Upper lobe of left lung (tissue), 6 donors: ENCODE results near the gene SRSF10. TPM values are rescaled to one million over a fixed set of nuclear protein-coding genes. Genes with fewer than 3 reads are reported as not detected.
"Not testable (repeated sequence)": the region's sequence is repeated elsewhere in the genome, so short reads cannot be mapped to it uniquely, and the experiment has no call there.

Experiments
- ATAC-seq, 2 donors: fragments of 200-7000 bp; cut with Tn5 transposase; one replicate each; pipeline ENCODE4 v1.9.1; 2022; ENCODE audit warnings: mild to moderate bottlenecking in 2 of 2, moderate library complexity in 2 of 2; ENCODE audit not compliant: low FRiP score in 2 of 2
- DNase-seq, 2 donors: peaks; one replicate each; pipeline ENCODE4 v3.0.0-alpha.2; 2019 to 2020
- H3K27ac ChIP-seq, 4 donors: fragments of 200-600 bp; sonication (generic); one replicate each; pipeline ENCODE4 v1.5.1; 2016 to 2019
- H3K27me3 ChIP-seq, 4 donors: fragments of 200-600 bp; sonication (generic); one replicate each; pipeline ENCODE4 v1.5.1; 2017 to 2019
- H3K36me3 ChIP-seq, 4 donors: fragments of 200-600 bp; sonication (generic); one replicate each; pipeline ENCODE4 v1.5.1; 2016 to 2019
- H3K4me1 ChIP-seq, 4 donors: fragments of 200-600 bp; sonication (generic); one replicate each; pipeline ENCODE4 v1.5.1; 2018 to 2019
- H3K4me3 ChIP-seq, 4 donors: fragments of 200-600 bp; sonication (generic); one replicate each; pipeline ENCODE4 v1.5.1; 2017 to 2019; ENCODE audit warnings: mild to moderate bottlenecking in 2 of 4, moderate library complexity in 1 of 4
- H3K9me3 ChIP-seq, 4 donors: fragments of 200-600 bp; sonication (generic); one replicate each; pipeline ENCODE4 v1.5.1; 2018 to 2019
- CTCF ChIP-seq, 6 experiments: fragments of 450-650 bp in 4 of 6; fragments of 200-600 bp in 2 of 6; sonication (generic) in 2 of 6; IDR thresholded peaks; one replicate each; pipeline ENCODE4 v1.5.1; 2016 to 2019; ENCODE audit warnings: antibody characterized with exemption in 6 of 6
- EP300 ChIP-seq, 4 donors: sonication (generic); formaldehyde crosslinking; IDR thresholded peaks; one replicate each; pipeline ENCODE4 v1.5.1; 2017; ENCODE audit warnings: antibody characterized with exemption in 4 of 4, control low read depth in 2 of 4
- POLR2A ChIP-seq, 4 donors: fragments of 450-650 bp; IDR thresholded peaks; one replicate each; pipeline ENCODE4 v1.5.1; 2016 to 2017; ENCODE audit warnings: antibody characterized with exemption in 4 of 4, mild to moderate bottlenecking in 2 of 4
- POLR2AphosphoS5 ChIP-seq, 2 donors: sonication (generic); formaldehyde crosslinking; IDR thresholded peaks; one replicate each; pipeline ENCODE4 v1.5.1; 2017; ENCODE audit warnings: antibody characterized with exemption in 2 of 2
- WGBS, 2 donors: methylation state at CpG; one replicate each; pipeline ENCODE4 v1.1.5; 2017 to 2018; 5-methylcytosine and 5-hydroxymethylcytosine counted together
- total RNA-seq, 6 donors: library from RNA; depleted of rRNA in 4 of 6; stranded (reverse); fragments of >200 nt in 4 of 6; gene quantifications; one replicate each; pipeline versions ENCODE4 v1.1.0 to v1.2.1, GENCODE V29; 2016 to 2021
- donor health status: DM: no; HTN: no; CAD: no; lungs with moderate emphysema.
- donor health status: DM: no; HTN: yes; CAD: no; lungs with severe emphysema.

Gene SRSF10
- total RNA-seq, 6 donors from 2014 or later = 66.3 to 187 (median 88.7) TPM

DNA sequence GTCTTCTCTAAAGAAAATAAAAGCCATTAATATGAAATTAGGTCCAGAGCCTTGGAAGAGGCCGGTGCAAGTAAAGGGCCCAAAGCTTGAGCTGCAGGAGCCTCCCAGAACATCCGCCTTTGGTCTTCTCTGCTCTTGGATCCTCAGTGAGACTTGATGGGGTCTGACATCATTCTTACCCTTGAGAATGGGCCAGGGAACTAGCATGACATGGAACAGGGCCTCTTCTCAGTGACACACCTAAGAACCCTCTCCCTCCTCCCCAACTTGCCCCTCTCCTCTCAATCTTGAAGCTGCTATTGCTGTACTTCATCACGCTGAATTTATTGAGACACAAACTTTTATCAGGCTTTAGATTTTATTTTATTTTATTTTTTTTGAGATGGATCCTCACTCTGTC is 40.3 kb upstream of the SRSF10 start:
- Histone ChIP-seq H3K9me3 (no peaks in the 10 kb centered on the region), H3K4me1 (peaks cover 22 to 39% (median 32%) of the 10 kb centered on the region in 4 donors), H3K36me3 (no peaks in the 10 kb centered on the region), H3K4me3 (no peak overlapping the region), H3K27ac (peak overlapping the region; percentile 43 to 89 (median 78)), H3K27me3 (no peaks in the 10 kb centered on the region)
- DNase-seq = no peak
- WGBS, 2 donors = 84 to 90% methylated on average over 3 of the region's 3 CpGs
- no peak for ATAC-seq
- TF ChIP-seq CTCF (IDR thresholded peaks at IDR 0.05) (no peak), EP300 (IDR thresholded peaks at IDR 0.05) (no peak), POLR2A (IDR thresholded peaks at IDR 0.05) (no peak), POLR2AphosphoS5 (IDR thresholded peaks at IDR 0.05) (no peak)

- Histone ChIP-seq H3K27ac (peak overlapping the region; percentile 83 to 89 (median 84)), H3K4me3 (no peak overlapping the region), H3K4me1 (peaks cover 22 to 39% (median 32%) of the 10 kb centered on the region in 4 donors), H3K27me3 (no peaks in the 10 kb centered on the region), H3K36me3 (no peaks in the 10 kb centered on the region), H3K9me3 (no peaks in the 10 kb centered on the region)
- WGBS, 2 donors = 74 to 88% methylated on average over 5 of the region's 5 CpGs
- ATAC-seq = peak in 1 of 2 donors; percentile 69
- no peak for TF ChIP-seq POLR2AphosphoS5 (IDR thresholded peaks at IDR 0.05)
- no peak for TF ChIP-seq POLR2A (IDR thresholded peaks at IDR 0.05)
- no peak for TF ChIP-seq CTCF (IDR thresholded peaks at IDR 0.05)
- no peak for TF ChIP-seq EP300 (IDR thresholded peaks at IDR 0.05)
- no peak for DNase-seq
Measured at GRCh38 chr1:24020025-24020424, 39.9 kb upstream of the SRSF10 start.

- WGBS, 2 donors = 42 to 50% methylated on average over 20 of the region's 20 CpGs
- DNase-seq (peak; percentile 94 to 96), ATAC-seq (peak; percentile 90 to 91)
- H3K27me3 ChIP-seq = no peaks in the 10 kb centered on the region
- H3K4me1 ChIP-seq = peaks cover 22 to 39% (median 32%) of the 10 kb centered on the region in 4 donors
- no peaks in the 10 kb centered on the region for H3K9me3 ChIP-seq
- H3K36me3 ChIP-seq = no peaks in the 10 kb centered on the region
- peak overlapping the region; percentile 83 to 89 (median 84) for H3K27ac ChIP-seq
- peak; percentile 76 to 84 for TF ChIP-seq POLR2AphosphoS5 (IDR thresholded peaks at IDR 0.05)
- peak in 3 of 4 donors; percentile 19 to 86 (median 28) for TF ChIP-seq EP300 (IDR thresholded peaks at IDR 0.05)
- TF ChIP-seq CTCF (IDR thresholded peaks at IDR 0.05) = peak in 1 of 6 experiments; percentile 10
- TF ChIP-seq POLR2A (IDR thresholded peaks at IDR 0.05) = peak in 1 of 4 donors; percentile 24
- no peak overlapping the region for H3K4me3 ChIP-seq
Measured at GRCh38 chr1:24018611-24019580, 38.8 kb upstream of the SRSF10 start.

- H3K4me3 ChIP-seq = no peak overlapping the region
- DNase-seq (no peak), ATAC-seq (peak in 1 of 2 donors; percentile 68)
- H3K4me1 ChIP-seq = peaks cover 19 to 34% (median 22%) of the 10 kb centered on the region in 4 donors
- TF ChIP-seq POLR2A (IDR thresholded peaks at IDR 0.05) (no peak), CTCF (IDR thresholded peaks at IDR 0.05) (no peak), EP300 (IDR thresholded peaks at IDR 0.05) (no peak), POLR2AphosphoS5 (IDR thresholded peaks at IDR 0.05) (no peak)
- H3K27me3 ChIP-seq = no peaks in the 10 kb centered on the region
- no peaks in the 10 kb centered on the region for H3K36me3 ChIP-seq
- H3K9me3 ChIP-seq = no peaks in the 10 kb centered on the region
- 52% methylated on average over 6 of the region's 6 CpGs for WGBS, 2 donors
- H3K27ac ChIP-seq = peak overlapping the region; percentile 12 to 53 (median 30)
Measured at GRCh38 chr1:24015221-24016210, 35.4 kb upstream of the SRSF10 start.

- 94 to 100% methylated on average over 8 of the region's 8 CpGs for WGBS, 2 donors
- not testable (repeated sequence) for H3K4me3 ChIP-seq
Measured at GRCh38 chr1:24012878-24013277, 32.8 kb upstream of the SRSF10 start.

More at GRCh38 chr1:24012878-24013277, 32.8 kb upstream of the SRSF10 start:
- H3K4me1 ChIP-seq = peaks cover 1 to 14% (median 9%) of the 10 kb centered on the region in 4 donors
- H3K27ac ChIP-seq, H3K9me3 ChIP-seq, H3K36me3 ChIP-seq, ATAC-seq, H3K27me3 ChIP-seq, DNase-seq: not testable (repeated sequence)
